HCT116 (cell line): ENCODE results near the gene LRRC4C.

Experiments used
- ELF1 ChIP-seq: IDR thresholded peaks from 2 replicates; pipeline ENCODE4 v1.6.1; 2012; ENCODE audit warnings: low read depth, borderline replicate concordance
- EZH2 ChIP-seq: fragments of 200-600 bp; sonication (generic); IDR thresholded peaks from 2 replicates; pipeline ENCODE4 v1.6.1; 2017; ENCODE audit warnings: antibody characterized with exemption, mixed run types
- POLR2AphosphoS5 ChIP-seq: IDR thresholded peaks from 2 replicates; pipeline ENCODE4 v1.6.1; 2011; ENCODE audit warnings: mild to moderate bottlenecking, low read depth, low read length, moderate library complexity
- RAD21 ChIP-seq: IDR thresholded peaks from 2 replicates; pipeline ENCODE4 v1.6.1; 2012; ENCODE audit warnings: low read depth, mild to moderate bottlenecking
- ZFX ChIP-seq: fragments of 450-650 bp; IDR thresholded peaks from 2 replicates; pipeline ENCODE4 v1.6.1; 2017
- TF ChIP-seq, protein P1 (sequence below), 3 experiments: fragments of 200-600 bp in 1 of 3; sonication (generic) in 1 of 3; IDR thresholded peaks in 2 of 3; conservative IDR thresholded peaks in 1 of 3; 2 replicates each; pipeline ENCODE4 v1.5.1; 2012 to 2017; ENCODE audit warnings: low read depth in 2 of 3, low read length in 2 of 3, antibody characterized with exemption in 1 of 3, borderline replicate concordance in 1 of 3, control low read depth in 1 of 3, mild to moderate bottlenecking in 1 of 3, mixed read lengths in 1 of 3, mixed run types in 1 of 3, moderate library complexity in 1 of 3; ENCODE audit not compliant: insufficient read depth in 1 of 3

- TF ChIP-seq, protein P1, sequence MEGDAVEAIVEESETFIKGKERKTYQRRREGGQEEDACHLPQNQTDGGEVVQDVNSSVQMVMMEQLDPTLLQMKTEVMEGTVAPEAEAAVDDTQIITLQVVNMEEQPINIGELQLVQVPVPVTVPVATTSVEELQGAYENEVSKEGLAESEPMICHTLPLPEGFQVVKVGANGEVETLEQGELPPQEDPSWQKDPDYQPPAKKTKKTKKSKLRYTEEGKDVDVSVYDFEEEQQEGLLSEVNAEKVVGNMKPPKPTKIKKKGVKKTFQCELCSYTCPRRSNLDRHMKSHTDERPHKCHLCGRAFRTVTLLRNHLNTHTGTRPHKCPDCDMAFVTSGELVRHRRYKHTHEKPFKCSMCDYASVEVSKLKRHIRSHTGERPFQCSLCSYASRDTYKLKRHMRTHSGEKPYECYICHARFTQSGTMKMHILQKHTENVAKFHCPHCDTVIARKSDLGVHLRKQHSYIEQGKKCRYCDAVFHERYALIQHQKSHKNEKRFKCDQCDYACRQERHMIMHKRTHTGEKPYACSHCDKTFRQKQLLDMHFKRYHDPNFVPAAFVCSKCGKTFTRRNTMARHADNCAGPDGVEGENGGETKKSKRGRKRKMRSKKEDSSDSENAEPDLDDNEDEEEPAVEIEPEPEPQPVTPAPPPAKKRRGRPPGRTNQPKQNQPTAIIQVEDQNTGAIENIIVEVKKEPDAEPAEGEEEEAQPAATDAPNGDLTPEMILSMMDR (IDR thresholded peaks at IDR 0.05 in 2 of 3, conservative IDR thresholded peaks at IDR 0.05 in 1 of 3; ENCODE audit: borderline replicate concordance in 1 of 3, insufficient read depth in 1 of 3, low read depth in 2 of 3, low read length in 2 of 3): no peak
- TF ChIP-seq POLR2AphosphoS5 (no peak), EZH2 (no peak), ELF1 (no peak), RAD21 (no peak), ZFX (no peak)
Observed at GRCh38 chr11:40401132-40401853, 1058.2 kb downstream of the LRRC4C start.
